Panc1 (cell line): ENCODE measurements around the gene CUX1.

Source experiments
- POLR2AphosphoS5 ChIP-seq: IDR thresholded peaks from 2 replicates; pipeline ENCODE4 v1.6.1; 2012; ENCODE audit warnings: mild to moderate bottlenecking, low read depth, low read length, moderate library complexity
- SIN3A ChIP-seq: IDR thresholded peaks from 2 replicates; pipeline ENCODE4 v1.6.1; 2012; ENCODE audit warnings: low read depth, mild to moderate bottlenecking, low read length, moderate library complexity, borderline replicate concordance; ENCODE audit not compliant: insufficient read depth
- TF ChIP-seq, protein P1 (sequence below): fragments of 450-650 bp; IDR thresholded peaks from 2 replicates; pipeline ENCODE4 v1.5.1; 2017; ENCODE audit warnings: mild to moderate bottlenecking

DNA sequence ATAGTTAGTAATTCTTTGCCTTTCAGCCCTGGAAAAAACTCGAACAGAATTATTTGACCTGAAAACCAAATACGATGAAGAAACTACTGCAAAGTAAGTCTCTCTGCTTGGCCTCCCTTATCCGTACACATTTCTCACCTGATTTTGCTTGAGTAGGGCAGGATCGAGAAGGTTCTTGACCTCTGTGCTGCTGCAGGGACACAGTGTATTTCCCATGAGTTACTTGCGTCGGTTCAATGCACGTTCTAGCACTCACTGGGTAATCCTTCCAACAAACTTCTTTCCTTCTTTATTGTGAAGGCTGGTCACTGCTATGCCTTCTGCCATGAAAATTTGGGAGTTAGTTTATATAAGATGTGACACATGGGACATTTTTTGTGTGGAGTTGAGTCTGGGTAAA is 297.8 kb downstream of the CUX1 start:
- TF ChIP-seq, protein P1, sequence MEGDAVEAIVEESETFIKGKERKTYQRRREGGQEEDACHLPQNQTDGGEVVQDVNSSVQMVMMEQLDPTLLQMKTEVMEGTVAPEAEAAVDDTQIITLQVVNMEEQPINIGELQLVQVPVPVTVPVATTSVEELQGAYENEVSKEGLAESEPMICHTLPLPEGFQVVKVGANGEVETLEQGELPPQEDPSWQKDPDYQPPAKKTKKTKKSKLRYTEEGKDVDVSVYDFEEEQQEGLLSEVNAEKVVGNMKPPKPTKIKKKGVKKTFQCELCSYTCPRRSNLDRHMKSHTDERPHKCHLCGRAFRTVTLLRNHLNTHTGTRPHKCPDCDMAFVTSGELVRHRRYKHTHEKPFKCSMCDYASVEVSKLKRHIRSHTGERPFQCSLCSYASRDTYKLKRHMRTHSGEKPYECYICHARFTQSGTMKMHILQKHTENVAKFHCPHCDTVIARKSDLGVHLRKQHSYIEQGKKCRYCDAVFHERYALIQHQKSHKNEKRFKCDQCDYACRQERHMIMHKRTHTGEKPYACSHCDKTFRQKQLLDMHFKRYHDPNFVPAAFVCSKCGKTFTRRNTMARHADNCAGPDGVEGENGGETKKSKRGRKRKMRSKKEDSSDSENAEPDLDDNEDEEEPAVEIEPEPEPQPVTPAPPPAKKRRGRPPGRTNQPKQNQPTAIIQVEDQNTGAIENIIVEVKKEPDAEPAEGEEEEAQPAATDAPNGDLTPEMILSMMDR = no peak
- TF ChIP-seq POLR2AphosphoS5 = no peak
- no peak for TF ChIP-seq SIN3A
